ENCODE results near the gene NIM1K. TPM values are rescaled to one million over a fixed set of nuclear protein-coding genes. Genes with fewer than 3 reads are reported as not detected.

The NIM1K gene
- total RNA-seq, 2 donors from 2014 or later: 0.52 TPM; not detected in 1

GRCh38 chr5:43202380-43202779 is 10.4 kb downstream of the NIM1K start:
- Histone ChIP-seq H3K36me3 (replicated peaks in 1 of 2; ENCODE audit: insufficient read depth in 1 of 2, low read depth in 2 of 2) (no peaks in the 10 kb centered on the region), H3K27me3 (no peaks in the 10 kb centered on the region), H3K9me3 (no peaks in the 10 kb centered on the region), H3K27ac (no peak overlapping the region), H3K4me1 (no peaks in the 10 kb centered on the region), H3K4me3 (no peak overlapping the region)
- TF ChIP-seq CTCF (IDR thresholded peaks at IDR 0.05): no peak
- TF ChIP-seq POLR2A (IDR thresholded peaks at IDR 0.05): no peak
- DNase-seq: no peak
- WGBS, 2 donors: 39 to 43% methylated on average over 5 of the region's 5 CpGs
- intact Hi-C loops (cut with DNase I): no loop called here
- no peak for ATAC-seq

- Histone ChIP-seq H3K27me3 (no peaks in the 10 kb centered on the region), H3K4me1 (no peaks in the 10 kb centered on the region), H3K9me3 (no peaks in the 10 kb centered on the region), H3K36me3 (replicated peaks in 1 of 2; ENCODE audit: insufficient read depth in 1 of 2, low read depth in 2 of 2) (no peaks in the 10 kb centered on the region), H3K4me3 (no peak overlapping the region), H3K27ac (no peak overlapping the region)
- 78% methylated on average over 5 of the region's 5 CpGs for WGBS, 2 donors
- no peak for DNase-seq
- intact Hi-C loops (cut with DNase I): no loop called here
- no peak for ATAC-seq
- no peak for TF ChIP-seq CTCF (IDR thresholded peaks at IDR 0.05)
- TF ChIP-seq POLR2A (IDR thresholded peaks at IDR 0.05): no peak
Measured at GRCh38 chr5:43203373-43203772, 11.3 kb downstream of the NIM1K start.

GRCh38 chr5:43204958-43205357 is 12.9 kb downstream of the NIM1K start:
- H3K4me1 ChIP-seq: no peaks in the 10 kb centered on the region
- no peak overlapping the region for H3K4me3 ChIP-seq
- ATAC-seq (no peak), DNase-seq (no peak)
- WGBS, 2 donors: 68 to 81% methylated on average over 2 of the region's 2 CpGs
- no peak overlapping the region for H3K27ac ChIP-seq
- no peaks in the 10 kb centered on the region for H3K27me3 ChIP-seq
- intact Hi-C loops (cut with DNase I): no loop called here
- H3K36me3 ChIP-seq (replicated peaks in 1 of 2; ENCODE audit: insufficient read depth in 1 of 2, low read depth in 2 of 2): no peaks in the 10 kb centered on the region
- TF ChIP-seq CTCF (IDR thresholded peaks at IDR 0.05) (no peak), POLR2A (IDR thresholded peaks at IDR 0.05) (no peak)
- H3K9me3 ChIP-seq: no peaks in the 10 kb centered on the region

- H3K27me3 ChIP-seq: no peaks in the 10 kb centered on the region
- no peaks in the 10 kb centered on the region for H3K4me1 ChIP-seq
- H3K9me3 ChIP-seq: no peaks in the 10 kb centered on the region
- no peaks in the 10 kb centered on the region for H3K36me3 ChIP-seq (replicated peaks in 1 of 2; ENCODE audit: insufficient read depth in 1 of 2, low read depth in 2 of 2)
- H3K4me3 ChIP-seq: no peak overlapping the region
- H3K27ac ChIP-seq: no peak overlapping the region
- WGBS, 2 donors: 78 to 83% methylated on average over 4 of the region's 4 CpGs
- ATAC-seq (no peak), DNase-seq (no peak)
- intact Hi-C loops (cut with DNase I): no loop called here
- TF ChIP-seq CTCF (IDR thresholded peaks at IDR 0.05) (no peak), POLR2A (IDR thresholded peaks at IDR 0.05) (no peak)
Measured at GRCh38 chr5:43207601-43208000, 15.6 kb downstream of the NIM1K start.

- intact Hi-C loops (cut with DNase I): no loop called here
- DNase-seq (no peak), ATAC-seq (no peak)
- Histone ChIP-seq H3K9me3 (no peaks in the 10 kb centered on the region), H3K4me1 (no peaks in the 10 kb centered on the region), H3K27ac (no peak overlapping the region), H3K4me3 (no peak overlapping the region), H3K27me3 (no peaks in the 10 kb centered on the region), H3K36me3 (replicated peaks in 1 of 2; ENCODE audit: insufficient read depth in 1 of 2, low read depth in 2 of 2) (no peaks in the 10 kb centered on the region)
- TF ChIP-seq POLR2A (IDR thresholded peaks at IDR 0.05) (no peak), CTCF (IDR thresholded peaks at IDR 0.05) (no peak)
- WGBS, 2 donors: 0% methylated on average over 1 of the region's 1 CpG
Measured at GRCh38 chr5:43208658-43209057, 16.6 kb downstream of the NIM1K start.
